ENCODE data around the gene ITGB5.

ITGB5 gene

GRCh38 chr3:124856677-124857076 is 30.5 kb downstream of the ITGB5 start:
- DNase-seq = no peak
- no peak overlapping the region for H3K4me3 Mint-ChIP-seq
- H3K27me3 Mint-ChIP-seq = peaks cover 4% of the 10 kb centered on the region
- H3K4me1 Mint-ChIP-seq (ENCODE audit: low read depth) = no peaks in the 10 kb centered on the region
- no peaks in the 10 kb centered on the region for H3K9me3 Mint-ChIP-seq
- H3K36me3 Mint-ChIP-seq (ENCODE audit: low read depth) = no peaks in the 10 kb centered on the region
- no peak overlapping the region for H3K27ac Mint-ChIP-seq

DNA sequence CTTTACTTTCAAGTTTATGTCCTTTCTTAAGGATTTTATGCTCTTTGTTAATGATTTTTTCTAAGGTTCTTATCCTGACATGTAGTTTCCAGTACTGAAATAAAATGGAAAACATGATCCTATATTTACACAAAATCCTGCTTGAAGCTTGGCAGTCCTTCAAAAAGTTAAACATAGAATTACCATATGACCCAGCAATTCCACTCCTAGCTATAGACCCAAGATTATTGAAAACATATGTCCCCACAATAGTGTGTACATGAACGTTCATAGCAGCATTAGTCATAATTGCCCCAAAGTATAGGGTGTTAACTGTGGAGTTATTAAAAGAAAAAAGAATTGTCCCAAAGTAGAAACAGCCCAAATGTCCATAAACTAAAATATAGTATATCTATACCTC is 33.2 kb downstream of the ITGB5 start:
- no peak overlapping the region for H3K27ac Mint-ChIP-seq
- H3K4me1 Mint-ChIP-seq (ENCODE audit: low read depth) = no peaks in the 10 kb centered on the region
- no peak overlapping the region for H3K4me3 Mint-ChIP-seq
- no peak for DNase-seq
- H3K9me3 Mint-ChIP-seq = no peaks in the 10 kb centered on the region
- no peaks in the 10 kb centered on the region for H3K36me3 Mint-ChIP-seq (ENCODE audit: low read depth)
- H3K27me3 Mint-ChIP-seq = peaks cover 4% of the 10 kb centered on the region

DNA sequence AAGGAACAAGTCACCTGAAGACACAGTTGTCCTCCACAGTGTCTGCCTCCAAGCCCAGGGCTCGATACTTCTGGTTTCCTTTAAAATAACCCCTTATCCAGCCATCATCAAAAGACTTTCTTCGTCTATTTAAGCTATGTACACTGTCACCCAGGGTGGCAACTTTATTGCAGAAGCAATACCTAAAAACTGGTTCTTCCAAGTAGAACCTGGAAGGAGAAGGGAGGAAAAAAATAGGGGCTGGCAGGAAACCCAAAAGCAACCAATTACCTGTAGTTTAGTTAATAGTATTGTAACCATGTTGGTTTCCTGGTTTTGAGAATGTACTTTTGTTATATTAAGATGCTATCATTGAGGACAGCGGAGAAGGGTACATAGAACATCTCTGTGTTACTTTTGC is 33.7 kb downstream of the ITGB5 start:
- H3K4me3 Mint-ChIP-seq = no peak overlapping the region
- H3K9me3 Mint-ChIP-seq = no peaks in the 10 kb centered on the region
- peaks cover 4% of the 10 kb centered on the region for H3K27me3 Mint-ChIP-seq
- no peak for DNase-seq
- no peak overlapping the region for H3K27ac Mint-ChIP-seq
- no peaks in the 10 kb centered on the region for H3K4me1 Mint-ChIP-seq (ENCODE audit: low read depth)
- H3K36me3 Mint-ChIP-seq (ENCODE audit: low read depth) = no peaks in the 10 kb centered on the region

GRCh38 chr3:124851905-124852304 is 35.3 kb downstream of the ITGB5 start:
- Mint-ChIP-seq H3K4me1 (ENCODE audit: low read depth) (no peaks in the 10 kb centered on the region), H3K27me3 (peaks cover 4% of the 10 kb centered on the region), H3K9me3 (no peaks in the 10 kb centered on the region), H3K27ac (no peak overlapping the region), H3K4me3 (no peak overlapping the region), H3K36me3 (ENCODE audit: low read depth) (no peaks in the 10 kb centered on the region)
- no peak for DNase-seq

GRCh38 chr3:124851136-124851535 is 36.0 kb downstream of the ITGB5 start:
- no peak for DNase-seq
- H3K36me3 Mint-ChIP-seq (ENCODE audit: low read depth) = no peaks in the 10 kb centered on the region
- H3K4me3 Mint-ChIP-seq = no peak overlapping the region
- H3K9me3 Mint-ChIP-seq = no peaks in the 10 kb centered on the region
- no peak overlapping the region for H3K27ac Mint-ChIP-seq
- H3K4me1 Mint-ChIP-seq (ENCODE audit: low read depth) = no peaks in the 10 kb centered on the region
- peaks cover 4% of the 10 kb centered on the region for H3K27me3 Mint-ChIP-seq

GRCh38 chr3:124850633-124851032 is 36.5 kb downstream of the ITGB5 start:
- H3K4me1 Mint-ChIP-seq (ENCODE audit: low read depth) = no peaks in the 10 kb centered on the region
- DNase-seq = no peak
- no peaks in the 10 kb centered on the region for H3K27me3 Mint-ChIP-seq
- H3K36me3 Mint-ChIP-seq (ENCODE audit: low read depth) = no peaks in the 10 kb centered on the region
- H3K9me3 Mint-ChIP-seq = no peaks in the 10 kb centered on the region
- no peak overlapping the region for H3K27ac Mint-ChIP-seq
- H3K4me3 Mint-ChIP-seq = no peak overlapping the region

DNA sequence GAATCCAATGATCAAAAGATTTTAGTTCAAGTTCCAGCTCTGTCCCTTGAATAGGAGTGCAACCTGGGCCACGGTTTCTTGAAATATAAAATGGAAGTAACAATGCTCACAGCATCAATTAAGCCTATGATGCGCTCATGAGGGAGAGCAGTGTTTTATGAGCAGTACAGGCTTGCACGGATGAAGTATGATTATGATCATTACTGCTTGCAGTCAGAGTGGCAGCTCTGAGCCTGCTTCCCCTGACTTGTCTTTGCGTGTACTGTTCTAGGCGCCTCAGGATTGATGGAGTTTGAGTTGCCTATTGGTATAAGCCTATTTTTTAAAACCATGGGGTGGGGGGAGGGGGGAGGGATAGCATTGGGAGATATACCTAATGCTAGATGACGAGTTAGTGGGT is 37.0 kb downstream of the ITGB5 start:
- no peak overlapping the region for H3K27ac Mint-ChIP-seq
- no peaks in the 10 kb centered on the region for H3K36me3 Mint-ChIP-seq (ENCODE audit: low read depth)
- H3K27me3 Mint-ChIP-seq = no peaks in the 10 kb centered on the region
- no peak overlapping the region for H3K4me3 Mint-ChIP-seq
- no peaks in the 10 kb centered on the region for H3K4me1 Mint-ChIP-seq (ENCODE audit: low read depth)
- H3K9me3 Mint-ChIP-seq = no peaks in the 10 kb centered on the region
- no peak for DNase-seq

DNA sequence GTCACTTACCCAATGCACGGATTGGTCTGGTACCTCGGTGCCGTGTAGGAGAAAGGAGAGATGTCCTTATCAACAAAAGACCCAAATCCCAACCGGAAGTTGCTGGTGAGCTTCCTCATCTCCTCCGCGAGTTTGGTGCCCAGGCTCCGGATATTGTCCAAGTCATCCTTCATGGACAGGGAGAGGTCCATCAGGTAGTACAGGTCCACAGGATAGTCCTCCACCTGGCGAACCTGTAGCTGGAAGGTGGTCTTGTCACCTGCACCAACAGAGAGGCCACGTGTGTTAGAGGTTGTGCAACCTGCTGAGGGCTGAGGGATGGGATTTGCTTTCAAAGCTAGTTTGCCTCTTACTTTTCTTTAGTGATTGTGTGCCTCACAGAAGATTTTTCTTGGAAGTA is 38.9 kb downstream of the ITGB5 start:
- no peak for DNase-seq
- no peaks in the 10 kb centered on the region for H3K9me3 Mint-ChIP-seq
- H3K27me3 Mint-ChIP-seq = no peaks in the 10 kb centered on the region
- no peak overlapping the region for H3K27ac Mint-ChIP-seq
- no peaks in the 10 kb centered on the region for H3K36me3 Mint-ChIP-seq (ENCODE audit: low read depth)
- H3K4me3 Mint-ChIP-seq = no peak overlapping the region
- H3K4me1 Mint-ChIP-seq (ENCODE audit: low read depth) = no peaks in the 10 kb centered on the region

- Mint-ChIP-seq H3K27me3 (no peaks in the 10 kb centered on the region), H3K36me3 (ENCODE audit: low read depth) (no peaks in the 10 kb centered on the region), H3K27ac (no peak overlapping the region), H3K4me3 (no peak overlapping the region), H3K9me3 (no peaks in the 10 kb centered on the region), H3K4me1 (ENCODE audit: low read depth) (no peaks in the 10 kb centered on the region)
- no peak for DNase-seq
These were observed 39.3 kb downstream of the ITGB5 start for GRCh38 chr3:124847863-124848262.

DNA sequence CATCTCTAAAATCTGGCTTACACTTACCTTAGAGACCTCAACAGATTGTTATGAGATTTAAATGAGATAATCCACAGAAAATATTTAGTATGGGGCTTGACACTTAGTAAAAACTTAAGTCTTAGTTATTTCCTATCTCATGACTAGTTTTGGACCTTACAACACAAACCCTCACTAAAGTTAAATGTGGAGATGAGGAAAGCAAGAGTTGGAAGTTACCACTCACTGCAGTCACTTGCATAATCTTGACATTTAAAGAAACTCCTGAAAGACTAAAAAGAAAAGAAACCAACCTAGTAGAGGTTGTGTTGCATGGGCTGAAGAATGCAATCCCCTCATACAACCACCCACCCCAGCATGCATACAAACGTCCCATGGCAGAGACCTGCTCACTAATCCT is 40.1 kb downstream of the ITGB5 start:
- H3K4me3 Mint-ChIP-seq = no peak overlapping the region
- H3K27ac Mint-ChIP-seq = no peak overlapping the region
- DNase-seq = no peak
- H3K36me3 Mint-ChIP-seq (ENCODE audit: low read depth) = no peaks in the 10 kb centered on the region
- no peaks in the 10 kb centered on the region for H3K9me3 Mint-ChIP-seq
- no peaks in the 10 kb centered on the region for H3K27me3 Mint-ChIP-seq
- no peaks in the 10 kb centered on the region for H3K4me1 Mint-ChIP-seq (ENCODE audit: low read depth)

GRCh38 chr3:124846189-124846588 is 41.0 kb downstream of the ITGB5 start:
- Mint-ChIP-seq H3K4me3 (no peak overlapping the region), H3K4me1 (ENCODE audit: low read depth) (no peaks in the 10 kb centered on the region), H3K27me3 (no peaks in the 10 kb centered on the region), H3K36me3 (ENCODE audit: low read depth) (no peaks in the 10 kb centered on the region), H3K9me3 (no peaks in the 10 kb centered on the region), H3K27ac (no peak overlapping the region)
- no peak for DNase-seq

GRCh38 chr3:124845406-124845805 is 41.8 kb downstream of the ITGB5 start:
- Mint-ChIP-seq H3K36me3 (ENCODE audit: low read depth) (no peaks in the 10 kb centered on the region), H3K4me3 (no peak overlapping the region), H3K9me3 (no peaks in the 10 kb centered on the region), H3K27me3 (no peaks in the 10 kb centered on the region), H3K4me1 (ENCODE audit: low read depth) (no peaks in the 10 kb centered on the region), H3K27ac (no peak overlapping the region)
- no peak for DNase-seq

GRCh38 chr3:124843506-124844177 is 43.5 kb downstream of the ITGB5 start:
- Mint-ChIP-seq H3K27me3 (no peaks in the 10 kb centered on the region), H3K36me3 (ENCODE audit: low read depth) (no peaks in the 10 kb centered on the region), H3K9me3 (no peaks in the 10 kb centered on the region), H3K4me3 (no peak overlapping the region), H3K4me1 (ENCODE audit: low read depth) (no peaks in the 10 kb centered on the region), H3K27ac (no peak overlapping the region)
- no peak for DNase-seq

GRCh38 chr3:124843047-124843446 is 44.1 kb downstream of the ITGB5 start:
- no peaks in the 10 kb centered on the region for H3K4me1 Mint-ChIP-seq (ENCODE audit: low read depth)
- no peaks in the 10 kb centered on the region for H3K9me3 Mint-ChIP-seq
- no peak overlapping the region for H3K27ac Mint-ChIP-seq
- no peaks in the 10 kb centered on the region for H3K36me3 Mint-ChIP-seq (ENCODE audit: low read depth)
- no peak for DNase-seq
- H3K4me3 Mint-ChIP-seq = no peak overlapping the region
- no peaks in the 10 kb centered on the region for H3K27me3 Mint-ChIP-seq

DNA sequence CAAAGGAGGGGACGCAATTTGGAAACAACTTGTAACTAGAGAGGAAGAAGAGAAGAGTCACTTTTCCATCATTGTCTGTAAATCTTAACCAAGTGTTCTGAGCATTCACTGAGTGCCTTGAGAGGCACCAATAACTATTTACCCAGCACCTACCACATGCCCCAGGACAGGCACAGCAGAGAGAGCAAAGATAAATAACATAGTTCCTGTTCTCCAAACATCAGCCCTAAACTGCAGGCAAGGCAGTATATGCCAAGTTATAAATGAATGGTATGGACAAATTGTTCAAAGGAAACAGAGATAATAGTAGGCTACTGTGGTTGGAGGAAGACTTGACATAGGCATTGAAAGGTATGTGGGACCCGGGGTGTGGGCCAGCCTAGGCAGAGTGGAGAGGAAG is 45.6 kb downstream of the ITGB5 start:
- Mint-ChIP-seq H3K27me3 (no peaks in the 10 kb centered on the region), H3K27ac (no peak overlapping the region), H3K4me3 (no peak overlapping the region), H3K36me3 (ENCODE audit: low read depth) (no peaks in the 10 kb centered on the region), H3K4me1 (ENCODE audit: low read depth) (no peaks in the 10 kb centered on the region), H3K9me3 (no peaks in the 10 kb centered on the region)
- no peak for DNase-seq

DNA sequence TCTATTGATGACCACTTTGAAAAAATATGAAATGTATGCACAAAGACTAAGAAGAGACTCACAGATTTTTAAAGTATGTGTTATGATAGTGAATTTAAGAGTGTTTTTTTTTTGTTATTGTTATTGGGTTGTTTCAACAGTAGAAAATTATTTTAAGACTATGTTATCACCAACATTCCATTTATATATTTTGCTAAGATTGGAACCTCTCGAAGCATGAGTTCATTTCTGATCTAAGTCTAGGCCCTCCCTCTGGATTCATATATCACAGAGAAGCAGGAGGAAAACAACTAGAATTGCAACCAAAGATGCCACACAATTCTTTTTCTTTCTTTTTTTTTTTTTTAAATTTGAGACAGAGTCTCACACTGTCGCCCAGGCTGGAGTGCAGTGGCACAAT is 46.8 kb downstream of the ITGB5 start:
- Mint-ChIP-seq H3K27me3 (peaks cover 6% of the 10 kb centered on the region), H3K4me3 (no peak overlapping the region)
- DNase-seq = no peak

More for the DNA sequence above, 46.8 kb downstream of the ITGB5 start:
- Mint-ChIP-seq H3K9me3 (no peaks in the 10 kb centered on the region), H3K4me1 (ENCODE audit: low read depth) (peaks cover 4% of the 10 kb centered on the region), H3K36me3 (ENCODE audit: low read depth) (no peaks in the 10 kb centered on the region), H3K27ac (no peak overlapping the region)

All from activated T-cell treated with anti-CD3 and anti-CD28 coated beads, Interleukin-2, amount 50 U/mL, for 24 hours (primary cell).